CD4-positive, CD25-positive, alpha-beta regulatory T cell (primary cell): ENCODE results near the gene REXO1. TPM values are rescaled to one million over a fixed set of nuclear protein-coding genes. Genes with fewer than 3 reads are reported as not detected.
A peak's percentile ranks its signal among the peaks of the same experiment; 100 is the strongest.

Source experiments
- ATAC-seq, 2 donors: fragments of 150-1000 bp; cut with Tn5 transposase; one replicate each; pipeline ENCODE4 v1.10.0; 2021; ENCODE audit warnings: low read depth in 2 of 2, moderate number of reproducible peaks in 2 of 2, moderate library complexity in 1 of 2
- DNase-seq, 3 donors: peaks; one replicate each; pipeline versions ENCODE4 v3.0.0 to v3.0.0-alpha.2; 2012 to 2022; ENCODE audit warnings: mixed read lengths in 1 of 3
- H3K27ac ChIP-seq: one replicate; pipeline ENCODE4 v1.7.0; 2013; ENCODE audit warnings: mild to moderate bottlenecking, low read length; ENCODE audit not compliant: insufficient read depth, poor library complexity, severe bottlenecking
- H3K27me3 ChIP-seq: one replicate; pipeline ENCODE4 v1.7.0; 2013; ENCODE audit warnings: low read length; ENCODE audit not compliant: control insufficient read depth, insufficient read depth
- H3K36me3 ChIP-seq: one replicate; pipeline ENCODE4 v1.7.0; 2013; ENCODE audit warnings: mild to moderate bottlenecking, low read length, moderate library complexity; ENCODE audit not compliant: control insufficient read depth, insufficient read depth
- H3K4me1 ChIP-seq: 2 replicates; pipeline ENCODE4 v1.7.0; 2013; ENCODE audit warnings: mild to moderate bottlenecking, low read length; ENCODE audit not compliant: insufficient read depth, control insufficient read depth, poor library complexity, severe bottlenecking
- H3K4me3 ChIP-seq: one replicate; pipeline ENCODE4 v1.7.0; 2013; ENCODE audit warnings: low read depth, mild to moderate bottlenecking, low read length, moderate library complexity
- H3K9me3 ChIP-seq, 2 experiments: 1 replicate in 1 of 2; 2 replicates in 1 of 2; pipeline ENCODE4 v1.7.0; 2013; ENCODE audit warnings: low read length in 2 of 2, mild to moderate bottlenecking in 1 of 2, moderate library complexity in 1 of 2; ENCODE audit not compliant: control insufficient read depth in 2 of 2
- H3K27ac Mint-ChIP-seq, 3 donors: one replicate each; pipeline ENCODE4 v1.8.0; 2020 to 2022; ENCODE audit warnings: mild to moderate bottlenecking in 3 of 3, mixed read lengths in 3 of 3, moderate library complexity in 2 of 3
- H3K27me3 Mint-ChIP-seq: one replicate; pipeline ENCODE4 v1.8.0; 2022; ENCODE audit warnings: mild to moderate bottlenecking, mixed read lengths
- H3K36me3 Mint-ChIP-seq: one replicate; pipeline ENCODE4 v1.8.0; 2020; ENCODE audit warnings: mixed read lengths
- H3K4me1 Mint-ChIP-seq, 4 donors: one replicate each; pipeline ENCODE4 v1.8.0; 2020 to 2022; ENCODE audit warnings: mixed read lengths in 4 of 4, mild to moderate bottlenecking in 1 of 4
- H3K4me3 Mint-ChIP-seq, 4 donors: one replicate each; pipeline ENCODE4 v1.8.0; 2020 to 2022; ENCODE audit warnings: mild to moderate bottlenecking in 4 of 4, mixed read lengths in 4 of 4, moderate library complexity in 3 of 4
- H3K9me3 Mint-ChIP-seq, 7 donors: one replicate each; pipeline ENCODE4 v1.8.0; 2020 to 2022; ENCODE audit warnings: mixed read lengths in 7 of 7, mild to moderate bottlenecking in 3 of 7, moderate library complexity in 2 of 7
- polyA plus RNA-seq, 4 donors: library from polyadenylated mRNA; unstranded; fragments of 300-500 nt; fragmentation: Illumina TruSeq; gene quantifications; one replicate each; pipeline ENCODE4 v1.2.3, GENCODE V29; 2021
- total RNA-seq: library from RNA; stranded (reverse); gene quantifications from one replicate; pipeline ENCODE4 v1.2.3, GENCODE V29; 2022

REXO1 gene
- total and polyA plus RNA-seq, 5 donors from 2014 or later, result 2.5 to 103 (median 3.7) TPM

DNA sequence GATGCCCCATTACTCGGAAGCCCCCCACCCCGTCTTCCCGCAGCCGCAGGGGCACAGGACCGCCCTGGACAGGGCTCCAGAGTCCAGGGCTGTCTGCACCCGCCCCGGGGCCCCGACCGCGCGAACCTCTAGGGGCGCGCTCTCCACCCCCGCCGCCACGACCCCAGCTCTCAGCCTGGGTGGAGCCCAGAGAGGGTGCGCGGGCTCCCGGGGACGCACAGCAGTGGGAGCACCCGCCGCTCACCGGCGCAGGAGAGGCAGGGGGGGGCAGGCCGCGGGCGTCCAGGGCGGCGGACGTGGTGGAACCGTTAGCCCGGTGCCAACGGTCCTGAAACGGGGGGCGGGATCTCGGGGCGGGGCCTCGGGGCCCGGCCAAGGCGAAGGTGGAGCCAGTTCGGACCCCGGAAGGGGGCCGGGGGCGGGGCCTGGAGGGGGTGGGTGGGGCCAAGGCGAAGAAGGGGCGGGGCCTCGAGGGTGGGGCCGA lies 36.3 kb downstream of the REXO1 start, which contains the start of gene ATP8B3:
Gene ATP8B3, minus strand, starts transcription at position 335 of the 484 bp plus-strand sequence. CDS start 540 bp downstream, outside the sequence.
- peak within 1 kb of the TSS; percentile 61 for H3K27ac ChIP-seq
- peaks cover 7% of the 10 kb centered on the region for H3K36me3 ChIP-seq
- Mint-ChIP-seq H3K4me1 (peaks cover 4 to 18% (median 9%) of the 10 kb centered on the region in 4 donors), H3K27ac (peak within 1 kb of the TSS; percentile 92 to 96 (median 94)), H3K36me3 (no peaks in the 10 kb centered on the region), H3K27me3 (no peaks in the 10 kb centered on the region), H3K4me3 (peak within 1 kb of the TSS; percentile 89 to 97 (median 96)), H3K9me3 (peaks cover 0 to 2% (median 0%) of the 10 kb centered on the region in 7 donors)
- no peaks in the 10 kb centered on the region for H3K9me3 ChIP-seq
- ATAC-seq (peak; percentile 12 to 15), DNase-seq (peak in 2 of 3 donors; percentile 65 to 76)
- H3K27me3 ChIP-seq, result no peaks in the 10 kb centered on the region
- peaks cover 20% of the 10 kb centered on the region for H3K4me1 ChIP-seq
- peak within 1 kb of the TSS; percentile 59 for H3K4me3 ChIP-seq

DNA sequence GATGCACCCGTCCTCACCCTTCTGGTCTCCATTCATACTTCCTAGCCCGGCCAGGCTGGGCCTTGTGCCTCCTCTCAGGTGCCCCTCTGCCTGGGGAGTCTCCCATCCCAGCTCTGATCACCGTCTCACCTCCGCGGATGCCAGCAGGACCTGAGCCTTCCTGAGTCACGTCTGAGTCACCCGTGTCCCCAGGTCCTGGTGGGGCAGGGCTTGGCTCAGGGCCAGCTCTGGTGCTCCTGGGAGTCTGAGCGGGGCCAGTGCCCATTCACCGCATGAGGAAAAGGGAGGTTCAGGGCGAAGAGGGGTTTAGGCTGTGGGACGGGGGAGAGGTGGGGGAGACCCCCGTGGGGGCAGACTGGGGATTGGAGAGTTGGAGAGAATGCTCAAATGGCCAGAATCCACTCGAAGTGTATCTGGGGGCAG lies 36.8 kb downstream of the REXO1 start:
- ATAC-seq (no peak), DNase-seq (peak in 1 of 3 donors; percentile 53)
- Mint-ChIP-seq H3K4me1 (peaks cover 4 to 18% (median 9%) of the 10 kb centered on the region in 4 donors), H3K4me3 (peak overlapping the region in 3 of 4 donors; percentile 66 to 83 (median 82)), H3K27ac (peak overlapping the region in 1 of 3 donors; percentile 62), H3K9me3 (peaks cover 0 to 2% (median 0%) of the 10 kb centered on the region in 7 donors), H3K36me3 (no peaks in the 10 kb centered on the region), H3K27me3 (no peaks in the 10 kb centered on the region)
- peaks cover 20% of the 10 kb centered on the region for H3K4me1 ChIP-seq
- no peaks in the 10 kb centered on the region for H3K9me3 ChIP-seq
- peaks cover 2% of the 10 kb centered on the region for H3K36me3 ChIP-seq
- H3K4me3 ChIP-seq, result peak overlapping the region; percentile 18
- H3K27ac ChIP-seq, result peak overlapping the region; percentile 55
- H3K27me3 ChIP-seq, result no peaks in the 10 kb centered on the region

DNA sequence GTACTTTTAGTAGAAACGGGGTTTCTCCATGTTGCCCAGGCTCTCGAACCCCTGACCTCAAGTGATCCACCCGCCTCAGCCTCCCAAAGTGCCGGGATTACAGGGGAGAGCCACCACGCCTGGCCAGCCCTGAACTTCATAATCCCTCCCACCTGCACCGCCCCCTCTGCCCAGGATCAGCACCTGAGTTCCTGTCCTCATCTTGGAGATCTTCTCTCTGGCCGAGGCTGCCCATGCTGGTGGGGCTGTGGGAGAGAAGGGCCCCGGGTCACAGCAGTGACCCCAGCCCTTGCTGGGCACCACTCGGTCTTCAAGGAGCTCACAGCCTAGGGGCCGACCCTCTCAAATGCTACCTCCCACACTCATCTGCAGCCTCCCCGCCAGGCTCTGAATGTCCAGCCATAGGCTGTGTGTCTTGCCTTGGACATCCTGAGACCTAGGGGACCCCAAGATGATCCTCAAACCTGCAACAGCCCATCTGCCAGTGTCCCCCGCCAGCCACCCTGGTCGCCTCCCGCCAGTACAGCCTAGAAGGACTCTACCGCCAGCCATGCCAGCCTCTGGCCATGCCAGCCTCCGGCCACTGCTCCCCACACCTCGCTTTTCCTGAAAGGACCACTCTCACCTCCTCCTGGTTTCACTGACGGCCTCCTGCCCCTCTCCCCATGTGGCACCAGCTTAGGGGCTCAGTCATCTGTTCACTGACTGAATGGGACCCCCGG lies 37.7 kb downstream of the REXO1 start:
- DNase-seq (no peak), ATAC-seq (no peak)
- Mint-ChIP-seq H3K36me3 (no peaks in the 10 kb centered on the region), H3K4me1 (peaks cover 4 to 18% (median 9%) of the 10 kb centered on the region in 4 donors), H3K27ac (peak overlapping the region in 1 of 3 donors; percentile 29), H3K9me3 (peaks cover 0 to 2% (median 0%) of the 10 kb centered on the region in 7 donors), H3K4me3 (peak overlapping the region; percentile 26 to 93 (median 68)), H3K27me3 (no peaks in the 10 kb centered on the region)
- Histone ChIP-seq H3K4me1 (peaks cover 20% of the 10 kb centered on the region), H3K9me3 (no peaks in the 10 kb centered on the region), H3K27me3 (no peaks in the 10 kb centered on the region), H3K36me3 (no peaks in the 10 kb centered on the region), H3K27ac (no peak overlapping the region), H3K4me3 (no peak overlapping the region)

DNA sequence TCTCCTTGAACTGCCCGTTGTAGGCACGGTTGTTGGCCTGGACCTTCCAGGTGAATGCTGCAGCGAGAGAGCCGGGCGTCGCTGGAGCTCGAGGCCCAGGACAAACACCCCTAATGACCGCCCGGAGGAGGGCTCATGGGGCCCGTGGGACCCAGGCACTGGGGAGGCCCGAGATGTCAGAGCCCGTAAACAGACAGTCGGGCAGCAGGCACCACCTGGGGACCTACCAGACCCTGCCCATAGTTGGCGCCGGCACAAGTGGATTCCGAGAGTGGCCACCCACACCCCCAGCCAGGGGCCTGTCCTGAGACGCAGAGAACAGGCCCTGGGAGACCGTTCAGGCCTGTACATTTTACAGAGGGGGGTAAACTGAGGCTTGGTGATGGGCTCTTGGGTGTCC lies 38.6 kb downstream of the REXO1 start:
- H3K27me3 Mint-ChIP-seq, result no peaks in the 10 kb centered on the region
- Histone ChIP-seq H3K36me3 (no peaks in the 10 kb centered on the region), H3K4me1 (peaks cover 20% of the 10 kb centered on the region), H3K4me3 (no peak overlapping the region), H3K27me3 (no peaks in the 10 kb centered on the region), H3K27ac (no peak overlapping the region), H3K9me3 (no peaks in the 10 kb centered on the region)
- no peak overlapping the region for H3K27ac Mint-ChIP-seq
- peak overlapping the region in 1 of 4 donors; percentile 25 for H3K4me3 Mint-ChIP-seq
- H3K9me3 Mint-ChIP-seq, result peaks cover 0 to 2% (median 0%) of the 10 kb centered on the region in 7 donors
- no peaks in the 10 kb centered on the region for H3K36me3 Mint-ChIP-seq
- peaks cover 4 to 18% (median 9%) of the 10 kb centered on the region in 4 donors for H3K4me1 Mint-ChIP-seq
- no peak for DNase-seq
- ATAC-seq, result no peak

DNA sequence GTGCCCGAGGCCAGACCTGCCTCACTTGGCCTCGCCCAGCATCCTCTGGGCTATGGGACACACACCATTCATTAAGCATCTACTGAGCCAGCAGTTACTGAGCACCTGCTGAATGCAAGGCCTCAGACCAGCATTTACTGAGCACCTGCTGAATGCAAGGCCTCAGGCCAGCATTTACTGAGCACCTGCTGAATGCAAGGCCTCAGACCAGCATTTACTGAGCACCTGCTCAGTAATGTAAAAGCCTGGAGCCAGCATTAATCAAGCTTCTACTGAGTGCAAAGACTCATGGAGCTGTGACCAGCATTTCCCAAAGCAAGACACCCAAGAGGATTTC lies 39.9 kb downstream of the REXO1 start:
- no peaks in the 10 kb centered on the region for H3K36me3 ChIP-seq
- no peak for DNase-seq
- Mint-ChIP-seq H3K27me3 (no peaks in the 10 kb centered on the region), H3K27ac (no peak overlapping the region), H3K4me3 (peak overlapping the region in 2 of 4 donors; percentile 28 to 43), H3K36me3 (no peaks in the 10 kb centered on the region), H3K4me1 (peaks cover 4 to 16% (median 9%) of the 10 kb centered on the region in 4 donors), H3K9me3 (peaks cover 0 to 2% (median 0%) of the 10 kb centered on the region in 7 donors)
- no peaks in the 10 kb centered on the region for H3K9me3 ChIP-seq
- H3K4me1 ChIP-seq, result peaks cover 16% of the 10 kb centered on the region
- H3K27ac ChIP-seq, result no peak overlapping the region
- no peak overlapping the region for H3K4me3 ChIP-seq
- ATAC-seq, result no peak
- H3K27me3 ChIP-seq, result no peaks in the 10 kb centered on the region

DNA sequence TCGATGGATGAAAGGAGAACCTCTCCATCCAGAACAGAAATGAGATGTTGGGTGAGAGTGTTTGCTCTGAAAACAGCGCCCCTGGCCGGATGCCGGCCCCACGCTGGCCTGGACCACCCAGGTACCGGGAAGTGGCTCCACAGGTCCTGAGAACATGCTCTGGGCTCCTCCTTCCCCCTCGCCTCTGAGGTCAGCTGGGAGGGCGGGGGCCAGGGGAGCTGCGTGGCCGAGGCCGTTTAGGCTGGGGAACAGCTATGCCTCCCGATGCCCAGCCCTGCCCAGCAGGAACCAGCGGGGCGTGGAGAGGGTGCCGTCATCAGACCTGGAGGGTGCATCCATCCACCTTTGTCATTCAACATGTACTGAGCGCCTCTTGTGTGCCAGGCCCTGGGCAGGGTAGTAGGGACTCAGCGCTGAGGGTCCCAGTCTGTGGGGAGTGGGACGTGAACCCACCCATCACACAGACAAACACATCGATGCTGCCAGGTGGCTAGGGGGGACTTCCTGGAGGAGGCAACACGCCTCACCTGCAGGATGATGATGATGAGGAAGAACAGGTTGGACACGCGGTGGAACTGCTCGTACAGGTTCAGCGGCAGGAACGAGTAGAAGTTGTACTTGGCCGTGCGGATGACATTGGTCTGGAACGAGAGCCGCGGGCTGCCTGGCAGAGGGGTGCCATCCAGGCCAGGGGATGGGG lies 40.4 kb downstream of the REXO1 start:
- Mint-ChIP-seq H3K4me3 (peak overlapping the region in 1 of 4 donors; percentile 41), H3K27ac (no peak overlapping the region), H3K9me3 (no peaks in the 10 kb centered on the region), H3K27me3 (no peaks in the 10 kb centered on the region), H3K4me1 (peaks cover under 1 to 12% (median 5%) of the 10 kb centered on the region in 4 donors), H3K36me3 (no peaks in the 10 kb centered on the region)
- Histone ChIP-seq H3K4me1 (peaks cover 11% of the 10 kb centered on the region), H3K4me3 (no peak overlapping the region), H3K9me3 (no peaks in the 10 kb centered on the region), H3K27me3 (no peaks in the 10 kb centered on the region), H3K36me3 (no peaks in the 10 kb centered on the region), H3K27ac (no peak overlapping the region)
- no peak for ATAC-seq
- no peak for DNase-seq

DNA sequence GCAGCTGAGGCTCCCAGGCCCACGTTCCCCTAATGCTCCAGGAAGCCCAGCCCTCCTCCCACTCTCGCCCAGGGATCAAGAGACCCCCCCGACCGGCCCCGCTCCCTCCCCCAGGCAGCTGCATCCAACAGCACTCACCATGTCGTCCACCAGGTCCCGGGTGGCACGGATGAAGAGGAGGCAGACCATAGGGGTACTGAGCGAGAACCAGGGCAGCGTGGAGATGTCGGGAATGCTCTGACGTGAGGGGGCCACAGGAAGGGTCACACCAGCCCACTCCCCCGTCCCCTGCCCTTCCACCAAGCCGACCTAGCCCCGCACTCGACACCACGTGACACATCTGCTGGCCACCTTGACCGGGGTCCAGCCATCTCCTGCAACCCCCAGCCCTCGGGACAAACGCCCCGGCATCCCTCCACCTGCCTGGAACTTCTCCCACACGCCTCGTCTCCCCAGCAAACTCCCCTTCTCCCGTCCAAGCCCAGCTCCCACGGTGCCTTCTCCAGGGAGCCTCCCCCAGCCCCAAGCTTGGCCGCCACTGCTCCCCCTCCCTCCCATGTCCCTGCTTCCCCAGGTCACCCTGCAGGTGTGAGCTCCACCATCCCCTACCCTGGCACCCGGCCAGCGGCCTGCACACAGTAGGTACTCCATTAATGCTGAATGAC lies 41.1 kb downstream of the REXO1 start:
- Mint-ChIP-seq H3K9me3 (no peaks in the 10 kb centered on the region), H3K27me3 (no peaks in the 10 kb centered on the region), H3K4me1 (peaks cover 0 to 6% (median 0%) of the 10 kb centered on the region in 4 donors), H3K36me3 (no peaks in the 10 kb centered on the region), H3K4me3 (no peak overlapping the region), H3K27ac (no peak overlapping the region)
- Histone ChIP-seq H3K27ac (no peak overlapping the region), H3K27me3 (no peaks in the 10 kb centered on the region), H3K9me3 (no peaks in the 10 kb centered on the region), H3K4me1 (peaks cover 7% of the 10 kb centered on the region), H3K36me3 (no peaks in the 10 kb centered on the region), H3K4me3 (no peak overlapping the region)
- ATAC-seq, result no peak
- no peak for DNase-seq
